Neural cell (in vitro differentiated cells): ENCODE data around the gene NAA50.

Experiments
- CTCF ChIP-seq: fragments of 450-650 bp; IDR thresholded peaks from 2 replicates; pipeline ENCODE4 v1.5.1; 2014; ENCODE audit warnings: antibody characterized with exemption, mild to moderate bottlenecking, moderate library complexity; ENCODE audit not compliant: poor library complexity, severe bottlenecking
- EP300 ChIP-seq: fragments of 450-650 bp; conservative IDR thresholded peaks from 2 replicates; pipeline ENCODE4 v1.6.1; 2014; ENCODE audit warnings: antibody characterized with exemption, mild to moderate bottlenecking, moderate library complexity; ENCODE audit not compliant: poor library complexity, severe bottlenecking
- EZH2 ChIP-seq: fragments of 200-600, 300-800 bp; shearing (Covaris generic), sonication (generic); IDR thresholded peaks from 2 replicates; pipeline ENCODE4 v1.6.1; 2014; ENCODE audit warnings: antibody characterized with exemption, low read length, borderline replicate concordance, mild to moderate bottlenecking; ENCODE audit not compliant: insufficient read depth, poor library complexity, severe bottlenecking
- POLR2AphosphoS5 ChIP-seq: IDR thresholded peaks from 2 replicates; pipeline ENCODE4 v1.6.1; 2012

DNA sequence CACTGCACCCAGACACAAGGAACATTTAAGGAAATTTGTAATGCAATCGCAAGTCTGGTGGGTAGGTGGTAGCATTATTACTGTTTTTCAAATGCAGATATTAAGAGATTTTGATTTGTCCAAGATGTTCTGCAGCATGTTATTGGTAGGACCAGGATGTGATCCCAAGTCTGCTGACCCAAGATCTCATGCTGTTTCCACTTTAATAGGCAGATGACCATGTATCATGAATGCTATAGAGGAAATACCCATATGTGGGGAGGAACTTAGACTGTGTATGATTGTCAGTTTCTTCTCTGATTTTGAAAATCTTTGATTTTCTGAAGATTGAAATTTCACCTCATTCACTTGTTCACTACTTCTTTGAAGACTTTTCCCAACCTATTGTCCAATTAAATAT lies 29.5 kb upstream of the NAA50 start:
- TF ChIP-seq EP300: no peak
- TF ChIP-seq CTCF: no peak
- no peak for TF ChIP-seq POLR2AphosphoS5
- TF ChIP-seq EZH2: no peak
